Mucosa of stomach (tissue), 1 donor: ENCODE data around the gene ST8SIA1.

Experiments used
- H3K27me3 ChIP-seq: one replicate; pipeline ENCODE4 v1.7.0; 2013; ENCODE audit warnings: mild to moderate bottlenecking, low read length; ENCODE audit not compliant: control insufficient read depth, insufficient read depth
- H3K36me3 ChIP-seq: one replicate; pipeline ENCODE4 v1.7.0; 2013; ENCODE audit warnings: low read length; ENCODE audit not compliant: control insufficient read depth, insufficient read depth
- H3K4me1 ChIP-seq: one replicate; pipeline ENCODE4 v1.7.0; 2013; ENCODE audit warnings: mild to moderate bottlenecking, low read length; ENCODE audit not compliant: control insufficient read depth, insufficient read depth
- H3K4me3 ChIP-seq: one replicate; pipeline ENCODE4 v1.7.0; 2013; ENCODE audit warnings: low read length
- H3K9ac ChIP-seq: one replicate; pipeline ENCODE4 v1.7.0; 2013; ENCODE audit warnings: mild to moderate bottlenecking, low read length, moderate library complexity
- H3K9me3 ChIP-seq: one replicate; pipeline ENCODE4 v1.7.0; 2013; ENCODE audit warnings: mild to moderate bottlenecking, low read length, moderate library complexity; ENCODE audit not compliant: control insufficient read depth
- donor health status: Pancreatic carcinoma.

ST8SIA1 gene

GRCh38 chr12:22355011-22355580, 20.6 kb upstream of the ST8SIA1 start:
- H3K9me3 ChIP-seq: no peaks in the 10 kb centered on the region
- no peaks in the 10 kb centered on the region for H3K4me1 ChIP-seq
- H3K36me3 ChIP-seq: no peaks in the 10 kb centered on the region
- H3K27me3 ChIP-seq: no peaks in the 10 kb centered on the region
- no peak overlapping the region for H3K9ac ChIP-seq
- no peak overlapping the region for H3K4me3 ChIP-seq

- Histone ChIP-seq H3K4me1 (no peaks in the 10 kb centered on the region), H3K4me3 (no peak overlapping the region), H3K9me3 (no peaks in the 10 kb centered on the region), H3K9ac (no peak overlapping the region), H3K27me3 (no peaks in the 10 kb centered on the region), H3K36me3 (no peaks in the 10 kb centered on the region)
Observed at GRCh38 chr12:22353615-22354325, 19.3 kb upstream of the ST8SIA1 start.

- no peaks in the 10 kb centered on the region for H3K4me1 ChIP-seq
- no peaks in the 10 kb centered on the region for H3K27me3 ChIP-seq
- H3K36me3 ChIP-seq: no peaks in the 10 kb centered on the region
- no peak overlapping the region for H3K4me3 ChIP-seq
- H3K9me3 ChIP-seq: no peaks in the 10 kb centered on the region
- H3K9ac ChIP-seq: no peak overlapping the region
Observed at GRCh38 chr12:22350886-22351285, 16.4 kb upstream of the ST8SIA1 start.

GRCh38 chr12:22348208-22348607, 13.7 kb upstream of the ST8SIA1 start:
- no peaks in the 10 kb centered on the region for H3K4me1 ChIP-seq
- H3K36me3 ChIP-seq: no peaks in the 10 kb centered on the region
- no peaks in the 10 kb centered on the region for H3K27me3 ChIP-seq

GRCh38 chr12:22340143-22340542, 5.6 kb upstream of the ST8SIA1 start:
- no peak overlapping the region for H3K9ac ChIP-seq
- peaks cover 15% of the 10 kb centered on the region for H3K27me3 ChIP-seq
- H3K9me3 ChIP-seq: no peaks in the 10 kb centered on the region
- H3K36me3 ChIP-seq: no peaks in the 10 kb centered on the region
- H3K4me3 ChIP-seq: no peak overlapping the region
- H3K4me1 ChIP-seq: no peaks in the 10 kb centered on the region

More at GRCh38 chr12:22348208-22348607, 13.7 kb upstream of the ST8SIA1 start:
- H3K9ac ChIP-seq: no peak overlapping the region
- H3K9me3 ChIP-seq: no peaks in the 10 kb centered on the region
- no peak overlapping the region for H3K4me3 ChIP-seq

GRCh38 chr12:22339691-22340090, 5.2 kb upstream of the ST8SIA1 start:
- Histone ChIP-seq H3K9ac (no peak overlapping the region), H3K27me3 (peaks cover 19% of the 10 kb centered on the region), H3K4me1 (no peaks in the 10 kb centered on the region), H3K36me3 (no peaks in the 10 kb centered on the region), H3K4me3 (no peak overlapping the region), H3K9me3 (no peaks in the 10 kb centered on the region)

- Histone ChIP-seq H3K4me3 (no peak overlapping the region), H3K9ac (no peak overlapping the region)
Observed at GRCh38 chr12:22335794-22336166, 1.3 kb upstream of the ST8SIA1 start.

GRCh38 chr12:22333713-22334409, 646 bp downstream of the ST8SIA1 start:
- Histone ChIP-seq H3K27me3 (peaks cover 44% of the 10 kb centered on the region), H3K4me1 (no peaks in the 10 kb centered on the region), H3K9me3 (no peaks in the 10 kb centered on the region), H3K36me3 (no peaks in the 10 kb centered on the region), H3K4me3 (no peak overlapping the region), H3K9ac (no peak overlapping the region)

More at GRCh38 chr12:22335794-22336166, 1.3 kb upstream of the ST8SIA1 start:
- Histone ChIP-seq H3K4me1 (no peaks in the 10 kb centered on the region), H3K9me3 (no peaks in the 10 kb centered on the region), H3K36me3 (no peaks in the 10 kb centered on the region), H3K27me3 (peaks cover 44% of the 10 kb centered on the region)

GRCh38 chr12:22333186-22333712, 1.3 kb downstream of the ST8SIA1 start:
- no peak overlapping the region for H3K4me3 ChIP-seq
- no peak overlapping the region for H3K9ac ChIP-seq
- no peaks in the 10 kb centered on the region for H3K36me3 ChIP-seq

GRCh38 chr12:22332202-22332601, 2.3 kb downstream of the ST8SIA1 start:
- no peaks in the 10 kb centered on the region for H3K4me1 ChIP-seq
- no peaks in the 10 kb centered on the region for H3K36me3 ChIP-seq
- H3K9ac ChIP-seq: no peak overlapping the region
- H3K4me3 ChIP-seq: no peak overlapping the region
- H3K27me3 ChIP-seq: peaks cover 44% of the 10 kb centered on the region
- no peaks in the 10 kb centered on the region for H3K9me3 ChIP-seq

More at GRCh38 chr12:22333186-22333712, 1.3 kb downstream of the ST8SIA1 start:
- Histone ChIP-seq H3K4me1 (no peaks in the 10 kb centered on the region), H3K27me3 (peaks cover 44% of the 10 kb centered on the region), H3K9me3 (no peaks in the 10 kb centered on the region)

- Histone ChIP-seq H3K27me3 (peaks cover 25% of the 10 kb centered on the region), H3K9me3 (no peaks in the 10 kb centered on the region), H3K9ac (no peak overlapping the region), H3K4me3 (no peak overlapping the region), H3K4me1 (no peaks in the 10 kb centered on the region), H3K36me3 (no peaks in the 10 kb centered on the region)
Observed at GRCh38 chr12:22329621-22330020, 4.9 kb downstream of the ST8SIA1 start.

GRCh38 chr12:22325218-22325617, 9.3 kb downstream of the ST8SIA1 start:
- H3K27me3 ChIP-seq: no peaks in the 10 kb centered on the region
- no peak overlapping the region for H3K9ac ChIP-seq
- H3K4me1 ChIP-seq: no peaks in the 10 kb centered on the region
- no peak overlapping the region for H3K4me3 ChIP-seq
- no peaks in the 10 kb centered on the region for H3K36me3 ChIP-seq
- H3K9me3 ChIP-seq: no peaks in the 10 kb centered on the region
